OCI-LY7 (cell line): Measurements from ENCODE around the gene ATP2A3.

Source experiments
- CTCF ChIP-seq: fragments of 200-600 bp; sonication (generic); conservative IDR thresholded peaks from 2 replicates; pipeline ENCODE4 v1.5.1; 2014; ENCODE audit warnings: mild to moderate bottlenecking, antibody characterized with exemption, low read length, moderate library complexity, mixed read lengths
- EZH2phosphoT487 ChIP-seq: fragments of 200-600 bp; sonication (generic); IDR thresholded peaks from 2 replicates; pipeline ENCODE4 v1.6.1; 2018; ENCODE audit warnings: low read depth, borderline replicate concordance, mild to moderate bottlenecking, mixed run types, antibody characterized with exemption, low read length, moderate library complexity, mixed read lengths

GRCh38 chr17:3918372-3919122 lies 45.7 kb downstream of the ATP2A3 start:
- no peak for TF ChIP-seq CTCF
- TF ChIP-seq EZH2phosphoT487 = no peak
